ENCODE measurements around the gene POPDC2.
A peak's percentile ranks its signal among the peaks of the same experiment; 100 is the strongest.

The POPDC2 gene

GRCh38 chr3:119669906-119670570 lies 9.6 kb upstream of the POPDC2 start:
- no peak for DNase-seq

DNA sequence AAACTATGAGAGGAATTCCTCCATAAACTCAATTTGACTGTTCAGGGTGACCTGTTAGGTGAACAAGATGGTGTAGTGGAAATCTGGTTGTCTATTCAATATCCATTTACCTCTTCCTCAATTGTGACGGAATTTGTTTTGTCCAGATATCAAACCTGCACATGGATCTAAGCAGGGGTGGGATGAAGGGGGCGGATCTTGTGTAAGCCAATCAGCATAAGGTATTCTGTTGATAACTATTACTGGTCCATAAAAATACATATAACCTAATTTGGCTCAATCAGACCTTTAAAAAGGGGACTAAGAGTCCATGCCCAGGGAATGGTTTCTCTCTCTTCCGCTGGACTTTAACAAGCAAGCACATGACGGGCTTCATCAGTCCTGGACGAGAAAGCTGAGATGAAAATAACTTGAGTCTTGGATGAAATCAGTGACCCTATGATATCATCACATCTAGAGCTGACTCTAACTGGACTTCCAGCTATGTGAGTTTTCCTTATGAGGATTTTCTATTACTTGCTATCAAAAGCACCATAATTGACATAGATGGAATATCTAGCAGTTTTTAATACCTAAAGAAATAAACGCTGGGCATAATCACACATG lies 5.7 kb upstream of the POPDC2 start:
- DNase-seq: no peak

- peak; percentile 60 for DNase-seq
These were observed 4.5 kb upstream of the POPDC2 start for GRCh38 chr3:119664850-119665379.

- no peak for DNase-seq
These were observed 4.0 kb upstream of the POPDC2 start for GRCh38 chr3:119664370-119664769.

- no peak for DNase-seq
These were observed 3.5 kb upstream of the POPDC2 start for GRCh38 chr3:119663885-119664284.

GRCh38 chr3:119662604-119663373 lies 2.4 kb upstream of the POPDC2 start:
- no peak for DNase-seq

DNA sequence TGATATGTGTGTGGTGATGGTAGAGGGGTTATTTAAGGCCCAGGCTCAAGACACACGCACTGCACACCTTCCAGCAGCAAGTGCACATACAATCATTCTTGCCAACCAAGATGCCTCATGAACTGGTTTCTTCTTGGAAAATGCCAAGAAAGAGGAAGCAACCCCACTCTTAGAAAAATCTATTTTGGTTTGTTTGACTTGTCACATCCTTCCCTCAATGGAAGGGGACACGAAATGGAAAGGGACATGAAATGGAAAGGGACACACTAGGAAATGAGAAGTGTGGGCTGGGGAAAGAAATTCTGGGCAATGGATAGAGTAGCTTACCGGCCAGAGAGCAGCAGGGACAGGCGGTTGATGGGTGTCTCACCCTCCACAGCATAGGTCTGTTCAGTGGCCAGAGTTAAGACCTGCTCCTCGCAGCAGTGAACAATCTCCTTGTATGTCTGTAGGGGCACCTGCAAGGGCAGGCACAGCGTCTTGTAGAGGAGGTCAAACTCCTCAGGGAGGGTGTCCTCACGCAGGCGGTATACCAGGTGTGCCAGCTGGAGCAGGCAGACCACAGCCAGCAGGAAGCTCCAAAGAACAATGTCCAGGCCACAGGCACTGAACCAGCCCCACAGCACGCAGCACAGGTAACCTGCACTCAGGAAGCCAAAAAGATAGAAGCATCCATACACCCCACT lies 640 bp downstream of the POPDC2 start:
- no peak for DNase-seq

DNA sequence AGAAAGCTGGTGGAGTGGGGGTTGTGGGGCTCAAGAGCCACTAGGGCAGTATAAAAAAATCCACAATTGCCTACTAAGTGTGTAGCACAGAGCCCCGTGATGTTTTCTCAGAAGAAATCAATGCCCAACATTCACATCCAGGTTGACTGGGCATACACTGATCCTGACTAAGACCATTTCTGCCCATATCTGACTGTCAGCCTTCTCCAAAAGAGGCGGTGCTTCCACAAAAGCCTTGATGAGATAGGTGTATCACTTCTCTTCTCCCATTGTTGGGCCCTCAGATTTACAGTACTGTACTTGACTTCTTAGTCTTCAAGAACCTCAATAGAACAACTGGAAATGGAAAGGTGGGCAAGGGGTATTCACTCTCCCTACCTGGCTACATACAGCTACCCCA lies 1.4 kb downstream of the POPDC2 start:
- no peak for DNase-seq

DNA sequence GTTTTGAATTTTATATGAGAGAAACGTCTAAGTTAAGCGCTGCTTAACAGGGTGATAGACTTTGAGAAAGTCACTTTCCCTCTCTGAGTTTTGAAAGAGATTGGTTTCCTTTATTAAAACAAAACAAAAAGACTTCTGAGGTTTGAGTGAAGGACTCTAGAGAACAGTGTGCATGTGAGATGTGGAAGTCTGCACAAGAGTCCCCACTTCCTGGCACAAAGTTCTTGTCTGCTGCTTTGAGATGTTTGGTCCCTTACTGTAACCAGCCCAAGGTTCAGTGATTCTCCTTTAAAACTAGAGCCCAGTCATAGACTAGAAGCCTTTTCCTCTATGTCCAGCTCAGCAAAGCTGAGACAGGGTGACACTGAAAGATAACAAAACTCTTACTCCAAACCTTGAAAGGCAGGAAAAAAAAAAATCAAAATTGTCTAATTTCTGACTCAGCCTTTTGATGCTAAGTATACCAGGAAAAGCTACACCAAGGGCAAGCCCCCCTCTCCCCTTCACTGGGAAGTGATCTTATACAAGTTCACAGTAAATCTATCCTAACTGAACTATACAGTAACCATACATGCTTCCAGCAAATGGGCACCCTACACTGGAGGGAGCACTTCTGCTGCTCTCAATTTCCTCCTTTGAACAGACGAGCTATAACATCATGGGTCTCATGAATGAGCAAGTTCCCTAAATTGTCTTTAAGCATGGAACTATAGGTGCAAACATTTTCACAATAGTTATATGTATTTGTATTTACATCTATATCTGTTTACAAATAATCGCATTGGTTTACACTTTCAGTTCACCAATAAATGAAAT lies 2.3 kb downstream of the POPDC2 start:
- no peak for DNase-seq

DNA sequence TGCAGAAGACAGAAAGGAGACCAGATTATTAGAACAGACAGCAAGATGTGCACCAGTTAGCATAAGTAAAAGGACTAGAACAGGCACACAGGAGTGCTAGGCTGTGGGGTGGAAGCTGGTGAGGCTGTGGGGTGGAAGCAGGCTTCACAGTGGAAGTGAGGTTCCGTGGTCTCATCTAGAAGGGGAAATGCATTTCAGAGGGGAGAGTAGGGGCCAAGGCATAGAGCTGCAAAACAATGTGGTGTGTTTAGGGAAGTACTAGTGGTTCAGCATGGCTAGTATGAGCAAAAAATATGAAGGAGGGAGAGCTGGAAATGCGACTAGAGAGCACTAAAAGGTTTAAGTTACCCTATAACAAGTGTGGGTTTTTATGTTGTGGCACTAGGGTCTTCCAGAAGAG lies 6.5 kb downstream of the POPDC2 start:
- no peak for DNase-seq

GRCh38 chr3:119652306-119653033 lies 7.9 kb downstream of the POPDC2 start:
- no peak for DNase-seq

- DNase-seq: no peak
These were observed 10.6 kb downstream of the POPDC2 start for GRCh38 chr3:119649761-119650160.

DNA sequence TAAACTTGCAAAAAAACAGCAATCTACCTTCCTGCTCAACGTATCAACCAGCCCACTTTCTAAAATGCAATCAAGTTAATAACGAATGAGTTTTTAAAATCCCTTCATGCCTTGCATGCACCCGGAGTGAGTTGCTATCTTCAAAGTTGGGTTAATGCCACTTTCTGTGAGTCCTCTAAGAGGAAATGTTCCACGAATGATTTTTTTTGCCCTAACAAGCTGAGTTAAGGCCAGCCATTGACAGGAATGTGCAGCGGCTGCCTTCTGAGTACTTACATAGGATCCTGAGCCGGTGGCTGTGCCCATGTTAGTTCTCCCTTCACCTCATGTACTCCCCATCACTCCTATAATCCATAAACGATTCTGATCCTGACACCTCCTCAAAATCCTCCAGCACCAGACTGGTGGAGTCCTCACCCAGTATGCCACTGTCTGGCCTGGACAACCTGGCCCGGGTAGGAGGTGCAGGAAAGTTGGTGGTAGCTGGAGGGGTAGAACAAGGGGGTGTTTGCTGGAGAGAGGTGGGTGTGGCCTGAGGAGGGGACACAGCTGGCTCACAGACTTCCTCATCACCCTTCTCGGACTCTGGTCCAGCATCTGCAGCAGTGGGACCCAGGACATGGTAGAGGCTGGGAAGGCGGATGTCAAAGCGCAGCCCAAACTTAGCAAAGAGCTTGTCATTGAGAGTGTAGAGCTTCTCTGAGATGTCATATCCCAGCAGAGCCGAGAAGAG lies 12.4 kb downstream of the POPDC2 start:
- DNase-seq: no peak

DNA sequence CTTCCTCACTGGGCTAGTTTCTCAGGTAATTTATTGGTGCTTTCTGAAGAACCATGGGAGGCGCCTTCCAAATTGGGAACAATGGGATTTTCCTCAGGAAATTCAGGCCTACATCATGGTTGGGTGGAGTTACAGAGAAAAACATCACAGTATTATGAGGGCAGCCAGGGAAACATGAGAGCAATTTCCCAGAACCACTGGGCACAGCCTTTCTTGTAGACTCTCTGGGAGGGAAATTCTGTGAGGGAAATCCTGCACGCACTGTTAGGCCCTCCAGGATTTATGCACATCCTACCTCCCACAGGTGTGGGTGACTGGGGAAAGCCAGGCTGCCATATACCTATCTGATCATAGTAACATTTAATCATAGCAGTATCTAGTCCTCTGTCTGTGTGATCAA lies 13.2 kb downstream of the POPDC2 start:
- no peak for DNase-seq

GRCh38 chr3:119645813-119646212 lies 14.6 kb downstream of the POPDC2 start:
- DNase-seq: no peak

DNA sequence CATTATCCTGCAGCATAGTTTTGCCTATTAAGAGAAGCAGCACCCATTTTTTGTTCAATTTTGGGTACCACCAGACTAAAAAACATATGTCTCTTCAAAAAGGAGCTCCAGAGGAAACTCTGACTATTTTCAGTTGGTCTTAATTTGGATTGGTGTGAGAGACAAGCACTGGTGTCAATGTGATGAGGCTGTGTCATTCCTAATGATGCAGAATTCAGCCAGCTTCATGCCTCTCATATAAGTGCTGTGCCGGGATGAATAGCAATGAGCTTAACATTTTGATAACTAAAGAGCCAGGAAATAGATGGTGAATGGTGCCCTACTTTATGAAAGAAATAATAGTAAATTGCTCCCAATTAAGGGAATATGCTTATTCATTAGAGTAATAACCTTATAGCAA lies 15.9 kb downstream of the POPDC2 start:
- no peak for DNase-seq

DNA sequence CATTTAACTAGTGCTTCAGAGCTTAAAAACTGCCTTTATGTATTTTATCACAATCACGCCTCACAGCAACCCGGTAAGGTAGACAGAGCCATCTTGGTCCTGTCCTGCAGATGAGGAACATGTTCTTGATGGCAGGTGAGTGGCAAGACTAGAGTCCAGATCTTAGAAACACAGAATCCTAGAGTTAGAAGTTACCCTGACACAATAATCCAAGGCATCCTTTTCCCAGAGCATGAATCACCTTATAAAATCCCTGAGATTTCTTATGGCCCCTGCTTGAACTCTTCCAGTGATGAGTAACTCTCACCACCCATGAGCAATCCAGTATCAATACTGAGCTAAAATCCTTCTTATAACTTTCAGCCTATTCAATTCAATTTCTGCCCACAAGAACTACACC lies 16.9 kb downstream of the POPDC2 start:
- DNase-seq: no peak

DNA sequence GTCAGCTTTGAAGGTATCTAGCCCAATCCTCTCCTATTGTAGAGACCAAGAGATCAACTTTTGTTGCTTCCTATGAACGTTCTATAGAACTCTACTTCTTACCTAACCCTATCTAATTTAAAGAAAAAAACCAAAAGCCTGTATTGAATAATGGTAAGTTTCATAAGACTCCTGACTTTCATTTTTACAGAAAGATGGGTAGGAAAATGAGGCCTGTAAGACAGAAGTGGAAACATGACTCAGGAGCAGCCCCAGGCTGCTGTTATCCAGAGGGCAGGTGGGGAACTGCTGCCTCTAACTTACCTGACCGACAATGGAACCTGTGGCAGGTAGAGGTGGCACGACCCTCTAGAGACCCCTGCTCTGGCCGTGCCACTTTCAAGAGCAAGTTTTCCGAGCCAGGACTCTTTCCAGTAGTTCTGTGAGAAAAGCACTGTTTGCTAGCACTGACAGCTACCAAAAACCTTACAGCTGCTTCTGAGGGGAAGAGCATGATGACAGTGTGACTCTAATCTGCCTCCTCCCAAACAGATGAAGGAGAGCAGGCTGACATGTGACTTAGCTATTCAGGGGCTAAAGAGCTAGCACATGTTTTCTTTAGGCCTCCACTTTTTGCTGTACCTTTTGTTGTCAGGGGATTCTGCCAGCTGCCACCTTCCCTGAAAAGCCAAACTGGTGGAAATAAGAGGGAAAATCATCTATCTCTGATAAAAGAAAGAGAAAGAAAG lies 17.5 kb downstream of the POPDC2 start:
- no peak for DNase-seq

- no peak for DNase-seq
These were observed 19.0 kb downstream of the POPDC2 start for GRCh38 chr3:119641416-119641815.

Measured in islet precursor cell (in vitro differentiated cells).